WERI-Rb-1 (cell line): ENCODE data around the gene GCK.
A peak's percentile ranks its signal among the peaks of the same experiment; 100 is the strongest.
"Not testable (repeated sequence)": the region's sequence is repeated elsewhere in the genome, so short reads cannot be mapped to it uniquely, and the experiment has no call there.

Source experiments
- DNase-seq: peaks from one replicate; pipeline ENCODE4 v3.0.0-alpha.2; 2020
- H3K27ac ChIP-seq: fragments of 250-450 bp; sonication (Bioruptor Pico); 2 replicates; pipeline ENCODE4 v1.5.1; 2020; ENCODE audit warnings: mild to moderate bottlenecking, moderate library complexity
- H3K27me3 ChIP-seq: fragments of 250-450 bp; sonication (Bioruptor Pico); 2 replicates; pipeline ENCODE4 v1.5.1; 2021; ENCODE audit warnings: mild to moderate bottlenecking, low read depth, moderate library complexity; ENCODE audit not compliant: insufficient read depth, severe bottlenecking
- H3K36me3 ChIP-seq: fragments of 250-450 bp; sonication (Bioruptor Pico); 2 replicates; pipeline ENCODE4 v1.5.1; 2020; ENCODE audit warnings: mild to moderate bottlenecking, moderate library complexity
- H3K4me3 ChIP-seq: 2 replicates; pipeline ENCODE4 v1.5.1; 2011; ENCODE audit warnings: low read depth, mild to moderate bottlenecking, control low read depth, low read length
- H3K9me3 ChIP-seq: fragments of 250-450 bp; sonication (Bioruptor Pico); 2 replicates; pipeline ENCODE4 v1.5.1; 2021; ENCODE audit warnings: mild to moderate bottlenecking, moderate library complexity; ENCODE audit not compliant: severe bottlenecking
- TF ChIP-seq, protein P1 (sequence below): IDR thresholded peaks from 2 replicates; pipeline ENCODE4 v1.5.1; 2011; ENCODE audit warnings: low read depth, mild to moderate bottlenecking, control low read depth, inconsistent platforms, low read length

Gene GCK

DNA sequence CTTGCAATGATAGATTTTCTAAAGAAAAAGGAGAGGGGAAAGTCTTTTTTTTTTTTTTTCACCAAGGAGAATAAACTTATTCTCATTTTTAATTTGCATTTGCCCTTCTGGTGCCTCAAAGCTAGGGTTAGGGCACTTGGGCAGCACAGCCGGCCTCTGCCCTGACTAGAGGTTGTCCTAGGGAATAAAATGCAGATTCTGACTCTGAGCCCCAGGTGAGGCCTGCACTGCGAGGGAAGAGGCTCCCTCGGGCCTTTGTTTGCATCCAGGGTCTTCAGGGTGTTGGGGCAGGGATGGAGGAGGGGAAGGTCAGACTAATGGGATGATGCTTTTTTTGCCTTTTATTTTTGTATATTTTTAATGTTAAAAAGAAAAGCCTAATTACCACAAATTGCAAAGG, 55.9 kb downstream of the GCK start:
- Histone ChIP-seq H3K27me3 (no peaks in the 10 kb centered on the region), H3K9me3 (no peaks in the 10 kb centered on the region), H3K27ac (no peak overlapping the region), H3K36me3 (no peaks in the 10 kb centered on the region), H3K4me3 (no peak overlapping the region)
- no peak for DNase-seq
- TF ChIP-seq, protein P1, sequence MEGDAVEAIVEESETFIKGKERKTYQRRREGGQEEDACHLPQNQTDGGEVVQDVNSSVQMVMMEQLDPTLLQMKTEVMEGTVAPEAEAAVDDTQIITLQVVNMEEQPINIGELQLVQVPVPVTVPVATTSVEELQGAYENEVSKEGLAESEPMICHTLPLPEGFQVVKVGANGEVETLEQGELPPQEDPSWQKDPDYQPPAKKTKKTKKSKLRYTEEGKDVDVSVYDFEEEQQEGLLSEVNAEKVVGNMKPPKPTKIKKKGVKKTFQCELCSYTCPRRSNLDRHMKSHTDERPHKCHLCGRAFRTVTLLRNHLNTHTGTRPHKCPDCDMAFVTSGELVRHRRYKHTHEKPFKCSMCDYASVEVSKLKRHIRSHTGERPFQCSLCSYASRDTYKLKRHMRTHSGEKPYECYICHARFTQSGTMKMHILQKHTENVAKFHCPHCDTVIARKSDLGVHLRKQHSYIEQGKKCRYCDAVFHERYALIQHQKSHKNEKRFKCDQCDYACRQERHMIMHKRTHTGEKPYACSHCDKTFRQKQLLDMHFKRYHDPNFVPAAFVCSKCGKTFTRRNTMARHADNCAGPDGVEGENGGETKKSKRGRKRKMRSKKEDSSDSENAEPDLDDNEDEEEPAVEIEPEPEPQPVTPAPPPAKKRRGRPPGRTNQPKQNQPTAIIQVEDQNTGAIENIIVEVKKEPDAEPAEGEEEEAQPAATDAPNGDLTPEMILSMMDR: no peak

GRCh38 chr7:44132039-44132438, 57.2 kb downstream of the GCK start:
- no peaks in the 10 kb centered on the region for H3K27me3 ChIP-seq
- H3K36me3 ChIP-seq: no peaks in the 10 kb centered on the region
- no peaks in the 10 kb centered on the region for H3K9me3 ChIP-seq
- no peak for DNase-seq
- H3K4me3 ChIP-seq: no peak overlapping the region
- TF ChIP-seq, protein P1: no peak
- H3K27ac ChIP-seq: no peak overlapping the region; the same call in 1 of the 2 replicates

DNA sequence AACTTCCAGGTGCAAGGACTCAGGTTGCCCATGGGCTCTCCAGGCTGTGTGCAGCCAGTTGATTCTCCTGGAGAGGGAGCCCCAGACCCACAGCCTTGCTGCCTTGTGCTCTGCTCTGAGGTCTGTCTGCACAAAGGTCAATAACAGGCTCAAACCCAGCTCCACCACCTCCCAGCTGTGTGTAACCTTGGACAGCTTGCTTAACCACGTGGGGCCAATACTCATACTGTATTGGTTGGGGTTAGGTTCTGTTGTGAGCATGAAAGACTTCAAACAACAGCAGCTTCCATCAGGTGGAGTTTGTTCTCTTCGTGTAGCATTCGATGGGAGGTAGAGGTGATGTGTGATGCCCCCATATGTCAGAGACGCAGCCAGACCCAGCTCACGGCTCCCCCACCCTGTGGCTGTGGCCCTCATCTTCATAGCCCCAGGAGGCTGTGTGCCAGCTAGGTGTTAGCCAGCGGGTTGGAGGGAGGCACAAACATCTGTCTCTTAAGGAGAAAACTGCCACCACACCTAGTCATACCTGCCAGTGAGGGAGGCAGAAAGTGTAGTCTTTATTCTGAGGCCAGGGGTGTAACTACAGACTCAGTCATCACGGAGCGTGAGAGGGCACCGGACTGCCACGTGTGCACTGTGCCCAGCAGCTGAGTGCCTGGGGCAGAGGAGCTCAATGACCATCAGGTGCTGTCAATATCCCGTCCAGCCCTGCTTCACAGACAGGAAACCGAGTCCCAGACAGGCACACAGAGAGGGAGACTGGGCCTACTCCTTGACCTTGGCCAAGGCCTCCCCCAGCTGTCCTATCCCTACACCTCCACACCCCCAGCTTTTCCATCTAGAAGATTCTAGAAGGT, 57.8 kb downstream of the GCK start:
- Histone ChIP-seq H3K9me3 (no peaks in the 10 kb centered on the region), H3K4me3 (no peak overlapping the region), H3K36me3 (no peaks in the 10 kb centered on the region), H3K27ac (no peak overlapping the region; the same call in 1 of the 2 replicates), H3K27me3 (no peaks in the 10 kb centered on the region)
- DNase-seq: peak; percentile 79
- TF ChIP-seq, protein P1: peak; percentile 94

DNA sequence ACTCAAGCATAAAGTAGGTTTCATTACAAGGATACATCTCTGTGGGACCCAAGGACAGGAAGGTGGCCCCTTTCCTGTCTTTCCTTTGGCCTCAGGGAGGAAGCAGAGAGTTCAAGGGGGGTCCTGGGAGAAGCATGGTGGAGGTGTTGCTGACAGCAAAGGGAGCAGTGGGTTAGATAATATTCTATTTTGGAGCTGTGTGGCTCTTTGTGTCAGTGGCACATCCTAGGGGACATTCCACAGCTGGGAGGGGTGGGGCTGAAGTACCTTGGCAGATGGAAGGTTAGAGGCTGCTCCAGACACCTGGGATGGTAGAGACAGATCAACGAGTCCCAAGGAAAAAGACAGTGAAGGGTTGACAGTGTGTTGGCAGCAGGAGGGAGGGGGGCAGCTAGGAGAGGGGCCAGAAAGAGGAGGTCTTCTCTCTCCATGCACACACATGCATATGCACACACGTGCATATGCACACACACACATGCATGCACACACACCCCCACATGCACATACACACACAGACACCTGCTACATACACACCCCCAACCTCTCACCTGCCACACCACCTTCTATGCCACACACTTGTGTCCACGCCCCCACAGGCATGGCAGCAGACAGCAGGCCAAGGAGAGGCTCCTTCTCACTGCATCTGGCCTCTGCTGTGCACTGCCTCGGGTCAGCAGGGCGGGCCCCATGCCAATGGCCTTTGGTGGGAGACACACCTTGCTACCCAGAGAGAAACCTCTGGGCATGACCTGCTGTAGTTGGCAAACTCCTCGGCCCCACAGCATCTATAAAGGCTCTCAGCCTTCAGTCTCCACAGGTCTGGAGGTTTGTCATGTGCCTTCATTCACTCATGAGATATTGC, 60.3 kb downstream of the GCK start:
- Histone ChIP-seq H3K4me3 (no peak overlapping the region), H3K27me3 (no peaks in the 10 kb centered on the region), H3K36me3 (no peaks in the 10 kb centered on the region), H3K9me3 (no peaks in the 10 kb centered on the region), H3K27ac (no peak overlapping the region)
- no peak for DNase-seq
- TF ChIP-seq, protein P1: no peak

GRCh38 chr7:44127161-44127560, 62.1 kb downstream of the GCK start:
- H3K27ac ChIP-seq: no peak overlapping the region
- DNase-seq: no peak
- H3K4me3 ChIP-seq: no peak overlapping the region
- H3K27me3 ChIP-seq: no peaks in the 10 kb centered on the region
- H3K9me3 ChIP-seq: no peaks in the 10 kb centered on the region
- TF ChIP-seq, protein P1: no peak
- peaks cover under 1% of the 10 kb centered on the region for H3K36me3 ChIP-seq

GRCh38 chr7:44126574-44126973, 62.7 kb downstream of the GCK start:
- not testable (repeated sequence) for H3K27ac ChIP-seq, H3K4me3 ChIP-seq, H3K27me3 ChIP-seq, H3K36me3 ChIP-seq, DNase-seq, H3K9me3 ChIP-seq
